ENCODE measurements around the gene CDX2. TPM values are rescaled to one million over a fixed set of nuclear protein-coding genes. Genes with fewer than 3 reads are reported as not detected.

Gene CDX2
- total RNA-seq, 4 donors from 2014 or later: not detected

- TF ChIP-seq CTCF (IDR thresholded peaks at IDR 0.05): no peak
- DNase-seq (ENCODE audit: low spot score): no peak
- ATAC-seq (ENCODE audit: low FRiP score): no peak
These were observed 19.4 kb upstream of the CDX2 start, which contains the start of gene URAD for GRCh38 chr13:27988520-27988919. Gene URAD (minus strand): TSS chr13:27988693. CDS start chr13:27988637, 56 bp downstream.

GRCh38 chr13:27985600-27985999 is 16.5 kb upstream of the CDX2 start:
- ATAC-seq (ENCODE audit: low FRiP score) (no peak), DNase-seq (ENCODE audit: low spot score) (no peak)
- no peak for TF ChIP-seq CTCF (IDR thresholded peaks at IDR 0.05)

GRCh38 chr13:27982361-27982760 is 13.2 kb upstream of the CDX2 start:
- no peak for ATAC-seq (ENCODE audit: low FRiP score)
- no peak for DNase-seq (ENCODE audit: low spot score)

GRCh38 chr13:27981006-27981708 is 12.0 kb upstream of the CDX2 start:
- ATAC-seq (ENCODE audit: low FRiP score) (no peak), DNase-seq (ENCODE audit: low spot score) (no peak)
- TF ChIP-seq CTCF (IDR thresholded peaks at IDR 0.05): no peak

More at GRCh38 chr13:27982361-27982760, 13.2 kb upstream of the CDX2 start:
- no peak for TF ChIP-seq CTCF (IDR thresholded peaks at IDR 0.05)

GRCh38 chr13:27980280-27980998 is 11.3 kb upstream of the CDX2 start:
- ATAC-seq (ENCODE audit: low FRiP score): no peak
- no peak for DNase-seq (ENCODE audit: low spot score)
- no peak for TF ChIP-seq CTCF (IDR thresholded peaks at IDR 0.05)

- no peak for ATAC-seq (ENCODE audit: low FRiP score)
- no peak for DNase-seq (ENCODE audit: low spot score)
- no peak for TF ChIP-seq CTCF (IDR thresholded peaks at IDR 0.05)
These were observed 10.7 kb upstream of the CDX2 start for GRCh38 chr13:27979765-27980279.

All from omental fat pad (tissue), 4 donors.